Heart left ventricle (tissue), 13 donors: ENCODE measurements around the gene OSTM1.

Experiments
- CTCF ChIP-seq, 12 donors: fragments of 200-600 bp; sonication (generic) in 4 of 12; IDR thresholded peaks; one replicate each; pipeline versions ENCODE4 v1.5.0 to v1.8.0; 2018 to 2022; ENCODE audit warnings: antibody characterized with exemption in 12 of 12, mild to moderate bottlenecking in 5 of 12
- POLR2A ChIP-seq, 2 donors: fragments of 450-650 bp; IDR thresholded peaks; one replicate each; pipeline ENCODE4 v1.6.1; 2017; ENCODE audit warnings: antibody characterized with exemption in 2 of 2, mild to moderate bottlenecking in 2 of 2, moderate library complexity in 2 of 2
- donor health status: ischemic (EF 13 %, LVEDD 7.1; RV severe dilation, severe dysfunction).
- donor health status: DM: no; HTN: yes; CAD: no.
- donor health status: DM: no; HTN: no; CAD: no.
- donor health status: ischemic (EF 25% LVEDD 6.9; RV normal size, moderate dysfunction).
- donor health status: ischemic (EF 25% LVEDD 5.7; RV mildly dilated, moderate dysfunction).
- donor health status: ischemic (EF 35%, LVEDD 5.7; RV mildly dilated, moderate dysfunction).
- donor health status: nonischemic (EF 11% LVEDD 7.7; RV severe dilation, severe dysfunction).
- donor health status: DM: yes; HTN: yes; CAD: no.
- donor health status: PGD.
- donor health status: ischemic (EF 29% LVEDD 5.4; RV normal size, mild dysfunction).
- donor health status: nonischemic (EF 23%, LVEDD 6.1; RV moderate dilation, normal function).

GRCh38 chr6:108024427-108025073 is 50.0 kb downstream of the OSTM1 start:
- no peak for TF ChIP-seq CTCF (IDR thresholded peaks at IDR 0.05)
- TF ChIP-seq POLR2A (IDR thresholded peaks at IDR 0.05), result no peak
